GM19372 (cell line): ENCODE results near the gene EPN2.

ENCODE experiments used
- ATAC-seq: cut with Tn5 transposase; IDR thresholded peaks from one replicate; pipeline ENCODE4 v1.9.1; 2021; ENCODE audit warnings: mild to moderate bottlenecking, low read depth, moderate library complexity; ENCODE audit not compliant: unreplicated experiment

EPN2 gene

DNA sequence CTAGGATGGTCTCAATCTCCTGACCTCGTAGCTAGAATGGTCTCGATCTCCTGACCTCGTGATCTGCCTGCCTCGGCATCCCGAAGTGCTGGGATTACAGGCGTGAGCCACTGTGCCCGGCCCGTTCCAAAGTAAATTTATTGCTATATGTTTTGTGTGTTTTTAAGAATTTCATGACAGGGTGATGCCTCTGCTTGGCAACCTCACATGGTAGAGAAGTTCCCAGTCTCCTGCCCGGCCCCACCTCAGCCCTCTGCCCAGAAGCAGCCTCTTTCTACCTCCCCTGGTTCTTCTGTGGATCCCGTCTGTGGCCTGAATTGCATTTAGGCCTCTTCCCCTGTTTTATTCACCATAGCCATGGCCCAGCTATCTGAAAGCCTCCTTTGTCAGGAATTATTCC, 70.4 kb downstream of the EPN2 start:
- ATAC-seq, result no peak

DNA sequence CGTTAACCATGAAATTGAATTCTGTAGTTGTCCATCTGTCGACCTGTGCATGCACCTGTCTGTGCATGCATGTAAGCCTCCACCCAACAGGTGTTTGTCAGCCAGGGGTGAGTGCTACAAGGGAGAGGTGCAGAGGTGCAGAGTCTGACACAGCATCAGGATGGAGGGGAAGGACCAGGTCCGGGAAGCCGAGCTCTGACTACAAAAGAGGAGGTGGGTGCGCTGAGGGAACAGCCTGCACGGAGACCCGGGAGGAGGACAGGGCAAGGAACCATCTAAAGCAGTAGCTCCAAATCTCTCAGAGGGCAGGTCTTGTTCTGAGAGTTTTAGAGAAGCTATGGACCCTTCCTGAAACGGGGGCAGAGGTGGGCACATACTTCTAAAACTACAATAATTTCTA, 71.2 kb downstream of the EPN2 start:
- no peak for ATAC-seq

DNA sequence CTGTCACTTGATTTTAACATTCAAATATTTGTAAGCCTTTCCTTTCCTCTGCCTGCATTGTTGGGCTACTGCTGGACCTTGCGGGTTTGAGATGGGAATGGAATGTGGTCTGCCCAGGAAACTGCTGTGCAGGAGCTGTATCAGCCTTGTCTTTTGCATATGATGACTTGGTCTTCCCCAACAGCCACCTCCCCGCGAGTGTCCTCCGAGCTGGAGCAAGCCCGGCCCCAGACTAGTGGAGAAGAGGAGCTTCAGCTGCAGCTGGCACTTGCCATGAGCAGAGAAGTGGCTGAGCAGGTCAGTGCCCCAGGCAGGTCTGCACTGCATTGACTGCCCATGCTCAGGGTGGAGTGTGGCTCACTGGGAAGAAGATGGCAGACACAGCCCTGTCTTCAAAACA, 72.5 kb downstream of the EPN2 start:
- no peak for ATAC-seq

DNA sequence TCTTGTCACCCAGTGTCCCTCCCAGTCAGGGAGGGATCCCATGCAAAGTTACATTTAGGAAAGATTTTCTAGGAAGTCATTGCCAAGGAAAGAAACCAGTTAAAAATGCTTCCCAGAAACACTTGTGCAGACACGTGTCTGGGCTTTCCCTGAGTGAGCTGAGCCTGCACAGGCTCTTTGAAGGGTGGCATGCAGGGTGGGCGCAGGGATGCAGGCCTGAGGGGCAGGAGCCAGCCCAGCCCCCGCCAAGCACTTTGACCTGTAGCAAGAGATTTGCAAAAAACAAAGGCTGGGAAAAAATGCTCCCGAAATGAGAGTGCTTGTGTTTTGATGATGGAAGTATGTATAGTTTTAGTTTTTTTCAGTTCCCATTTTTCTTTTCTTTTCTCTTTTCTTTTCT, 73.0 kb downstream of the EPN2 start:
- no peak for ATAC-seq

DNA sequence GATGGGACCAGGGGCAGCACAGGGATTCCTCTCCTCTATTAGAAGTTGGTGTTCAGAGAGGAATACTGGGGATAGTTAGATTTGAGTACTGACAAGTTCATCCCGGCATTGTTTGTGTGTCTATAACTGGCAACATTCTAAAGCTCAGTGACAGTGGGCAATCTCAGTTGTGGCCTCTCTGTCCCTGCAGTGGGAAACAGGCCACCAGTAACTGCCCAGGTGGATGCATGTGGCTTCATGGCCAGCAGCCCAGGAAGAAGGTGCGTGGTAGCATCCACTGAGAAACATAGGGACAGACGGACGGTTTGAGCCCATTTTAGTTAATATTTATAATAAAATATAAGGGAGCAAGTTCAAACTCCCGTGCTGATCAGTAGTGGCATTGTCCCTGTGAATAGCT, 73.8 kb downstream of the EPN2 start:
- no peak for ATAC-seq

DNA sequence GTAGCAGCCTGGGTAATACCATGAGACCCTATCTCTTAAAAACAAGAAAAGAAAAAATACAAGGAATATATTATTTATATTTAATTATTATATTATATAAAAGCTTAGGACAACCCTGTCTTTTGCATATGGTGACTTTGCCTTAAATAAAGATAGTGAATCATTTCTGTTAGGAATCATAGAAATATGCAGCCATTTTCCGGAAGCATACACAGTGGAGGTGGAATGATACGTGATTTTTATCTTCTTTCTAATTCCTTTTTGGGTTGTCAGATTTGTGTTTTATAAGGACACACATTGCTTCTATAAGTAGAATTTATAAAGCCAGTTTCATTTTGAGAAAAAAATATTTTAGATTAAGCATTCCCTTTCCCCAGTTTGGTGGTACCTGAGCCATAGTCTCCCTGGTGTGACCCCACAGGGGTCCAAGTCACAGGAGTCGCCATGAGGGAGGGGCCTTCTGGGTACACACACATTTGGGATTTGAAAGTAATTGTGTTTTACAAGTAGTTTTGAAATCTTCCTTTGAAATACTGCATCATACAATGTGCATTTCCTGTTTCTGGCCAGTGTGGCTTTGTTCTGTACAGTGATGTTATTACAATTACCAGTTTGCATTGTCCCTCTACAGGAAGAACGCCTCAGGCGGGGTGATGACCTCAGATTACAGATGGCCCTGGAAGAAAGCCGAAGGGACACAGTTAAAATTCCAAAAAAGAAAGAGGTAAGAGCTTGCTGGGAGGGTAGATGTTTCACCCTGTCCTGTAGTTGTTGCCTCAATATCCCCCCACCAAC, 74.5 kb downstream of the EPN2 start:
- no peak for ATAC-seq

DNA sequence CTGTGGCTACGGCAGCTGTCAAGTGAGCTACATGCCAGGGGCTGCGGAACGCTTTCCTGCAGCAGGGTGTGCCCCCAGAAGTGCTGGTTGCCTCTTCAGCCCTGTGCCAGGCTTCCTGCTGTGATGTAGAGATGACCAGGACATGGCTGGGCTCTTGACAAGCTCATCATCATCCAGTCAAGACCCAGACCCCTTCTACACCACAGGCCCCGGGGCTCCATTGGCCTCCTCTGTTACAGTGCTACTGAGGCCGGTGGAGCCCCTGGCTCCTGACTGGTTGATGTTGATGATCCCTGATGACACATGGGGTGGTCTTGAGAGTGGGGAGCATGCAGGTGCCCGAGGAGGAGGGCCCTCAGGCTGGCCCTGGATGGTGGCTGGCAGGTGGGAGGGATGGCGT, 75.2 kb downstream of the EPN2 start:
- no peak for ATAC-seq

DNA sequence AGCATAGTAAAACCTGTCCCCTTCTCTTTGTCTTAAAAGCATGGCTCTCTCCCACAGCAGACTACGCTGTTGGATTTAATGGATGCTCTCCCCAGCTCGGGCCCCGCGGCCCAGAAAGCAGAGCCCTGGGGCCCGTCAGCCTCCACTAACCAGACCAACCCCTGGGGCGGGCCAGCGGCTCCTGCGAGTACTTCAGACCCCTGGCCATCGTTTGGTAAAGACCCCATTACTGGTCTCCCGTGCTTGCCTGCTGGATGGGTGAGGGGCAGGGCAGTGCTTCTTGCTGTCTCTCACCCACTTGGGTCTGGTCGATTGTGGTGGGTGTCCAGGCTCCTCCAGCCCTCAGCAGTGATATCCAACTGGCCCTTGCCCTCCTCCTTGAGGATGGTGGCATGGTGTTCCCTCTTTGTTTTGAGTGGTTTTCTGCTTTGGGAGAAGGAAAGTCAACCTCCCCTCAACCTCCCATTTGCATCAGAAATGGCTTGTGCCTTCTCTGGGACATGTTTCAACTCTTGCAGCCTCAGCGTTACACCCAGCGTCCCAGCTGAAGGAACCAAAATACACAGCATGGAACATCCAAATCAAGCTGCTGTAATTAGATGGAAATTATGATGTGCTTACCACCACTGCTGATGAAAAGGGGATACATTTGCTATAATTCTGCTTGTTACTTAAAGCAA, 76.0 kb downstream of the EPN2 start:
- no peak for ATAC-seq

DNA sequence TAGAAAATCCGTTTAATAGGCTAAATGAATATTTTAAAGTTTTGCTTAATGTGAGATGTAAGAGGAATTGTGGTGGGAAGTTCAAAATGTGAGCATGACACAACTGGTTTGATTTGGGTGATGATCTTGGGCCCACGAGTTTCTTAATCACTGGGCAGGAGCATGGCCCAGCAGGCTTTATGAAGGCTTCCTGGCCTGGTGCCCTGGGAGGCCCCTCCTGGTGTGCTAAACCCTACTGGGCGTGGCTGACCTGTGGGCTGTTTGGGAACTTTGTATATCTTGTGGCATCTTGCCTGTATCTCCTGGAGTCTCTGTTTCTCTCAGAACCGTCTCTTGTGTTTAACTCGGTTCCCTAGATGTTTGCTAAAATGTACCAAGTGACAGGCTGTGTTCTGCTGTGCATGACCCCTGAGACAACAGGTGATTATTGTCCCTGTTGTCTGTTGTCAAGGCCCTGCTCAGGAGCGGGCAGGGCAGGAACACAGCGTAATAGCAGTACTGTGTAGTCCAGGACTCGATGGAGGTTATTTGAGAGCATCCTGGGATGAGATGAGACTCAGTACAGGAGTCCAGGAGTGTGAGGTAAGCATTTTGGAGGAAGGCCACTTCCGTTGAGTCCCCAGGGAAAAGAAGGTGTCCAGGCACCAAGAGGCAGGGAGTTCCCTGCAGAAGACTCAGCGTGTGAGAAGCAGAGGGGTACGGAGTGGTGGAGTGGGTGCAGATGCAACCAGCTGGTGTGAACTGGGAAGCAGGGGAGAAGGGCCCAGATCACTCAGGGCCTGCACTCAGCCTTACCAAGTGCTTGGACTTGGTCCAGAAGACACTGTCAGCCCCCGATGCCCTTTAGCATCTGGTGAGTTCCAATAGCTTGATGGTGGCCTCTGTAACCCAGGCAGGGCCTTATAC, 76.8 kb downstream of the EPN2 start:
- no peak for ATAC-seq

DNA sequence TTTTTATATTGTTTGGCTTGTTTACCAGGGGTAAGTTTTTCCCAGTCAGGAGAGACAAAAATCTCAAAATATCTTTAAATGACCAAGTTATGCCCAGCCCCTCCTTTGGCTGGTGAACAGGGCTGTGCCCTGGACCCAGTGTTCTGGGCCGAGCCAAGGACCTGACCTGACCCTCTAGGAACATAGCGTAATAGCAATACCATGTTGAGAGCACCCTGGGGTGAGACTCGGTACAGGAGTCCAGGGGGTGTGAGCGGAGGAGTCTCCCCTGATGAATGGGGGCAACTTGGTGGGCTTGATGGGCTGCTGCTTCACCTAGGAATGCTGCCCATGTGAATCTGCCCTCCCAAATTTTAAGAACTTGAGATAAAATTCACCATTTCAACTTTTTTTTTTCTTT, 77.9 kb downstream of the EPN2 start:
- ATAC-seq, result no peak

DNA sequence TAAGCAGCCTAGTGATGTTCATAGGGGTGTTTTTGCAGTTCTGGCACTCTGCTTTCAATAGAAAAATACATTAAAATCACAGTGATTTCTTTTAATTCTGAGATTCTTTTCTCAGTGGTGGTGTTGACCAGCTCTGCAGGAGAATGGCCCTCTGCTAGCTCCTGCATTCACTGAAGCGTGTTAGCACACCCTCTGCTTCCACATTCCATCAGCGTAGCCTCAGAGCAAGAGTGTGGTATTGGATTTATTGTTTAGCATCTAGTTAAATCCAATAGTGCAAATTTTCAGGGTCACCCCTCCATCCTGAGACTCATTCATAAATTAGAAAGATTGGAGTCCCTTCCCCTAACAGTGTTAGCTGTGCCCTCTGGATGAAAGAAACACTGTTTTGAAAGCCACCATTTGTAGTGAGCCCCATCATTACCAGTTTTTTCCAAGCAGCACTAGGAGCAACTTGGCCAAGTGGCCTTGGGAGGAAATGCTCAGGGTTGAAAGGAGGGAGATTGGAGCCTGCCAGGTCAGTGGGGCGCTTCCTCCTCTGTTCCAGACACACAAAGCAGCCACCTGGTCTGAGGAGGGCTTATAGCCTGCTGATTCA, 79.7 kb downstream of the EPN2 start:
- no peak for ATAC-seq

DNA sequence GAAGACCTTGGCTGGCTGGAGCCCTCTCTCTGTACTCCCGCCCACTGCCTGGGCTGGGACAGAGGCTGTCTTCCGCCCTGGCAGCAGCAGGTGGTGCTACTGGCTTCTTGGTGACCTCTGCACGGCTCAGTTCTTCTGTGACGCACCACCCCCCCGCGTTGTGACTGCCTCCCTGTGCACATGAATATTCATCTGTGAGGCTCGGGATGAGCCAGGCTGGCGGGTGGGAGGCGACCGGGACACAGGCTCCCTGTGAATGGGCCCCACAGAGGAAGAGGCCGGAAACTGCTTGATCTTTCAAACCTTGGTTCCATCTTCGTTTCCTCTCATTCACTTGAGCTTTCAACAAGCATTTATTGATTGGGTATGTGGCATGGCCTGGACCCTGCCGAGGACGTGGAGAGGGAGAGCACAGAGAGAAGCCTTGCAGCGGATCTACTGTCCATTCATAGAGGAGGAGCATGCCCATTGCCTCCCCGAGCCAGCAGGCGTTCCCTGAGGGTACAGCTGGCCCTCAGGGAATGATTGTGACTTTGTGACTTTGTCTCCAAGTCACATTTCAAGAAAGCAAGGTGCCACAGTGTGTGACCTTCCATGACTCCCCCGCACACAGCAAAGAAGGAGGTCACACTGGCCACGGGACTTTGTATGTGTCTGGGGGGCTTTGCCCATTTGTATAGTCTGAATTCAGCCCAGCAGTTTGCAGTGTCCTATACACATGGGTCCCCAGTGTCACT, 80.4 kb downstream of the EPN2 start:
- ATAC-seq, result no peak

DNA sequence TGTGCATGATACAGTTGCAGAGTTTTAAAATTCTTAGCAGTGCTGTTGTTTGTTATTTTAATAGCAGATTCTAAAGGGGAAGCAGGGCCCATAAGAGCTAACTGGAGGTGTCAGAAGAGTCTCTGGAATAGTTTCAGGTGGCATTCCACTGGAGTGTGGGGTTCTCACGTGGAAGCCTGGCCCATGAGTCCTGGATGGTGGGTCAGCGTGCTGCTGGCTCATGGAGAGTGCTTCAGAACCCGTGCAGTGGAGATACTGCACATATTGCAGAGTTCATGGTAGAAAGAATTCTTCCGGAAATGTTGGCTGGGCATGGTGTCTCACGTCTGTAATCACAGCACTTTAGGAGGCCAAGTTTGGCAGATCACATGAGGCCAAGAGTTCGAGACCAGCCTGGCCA, 81.4 kb downstream of the EPN2 start:
- no peak for ATAC-seq

DNA sequence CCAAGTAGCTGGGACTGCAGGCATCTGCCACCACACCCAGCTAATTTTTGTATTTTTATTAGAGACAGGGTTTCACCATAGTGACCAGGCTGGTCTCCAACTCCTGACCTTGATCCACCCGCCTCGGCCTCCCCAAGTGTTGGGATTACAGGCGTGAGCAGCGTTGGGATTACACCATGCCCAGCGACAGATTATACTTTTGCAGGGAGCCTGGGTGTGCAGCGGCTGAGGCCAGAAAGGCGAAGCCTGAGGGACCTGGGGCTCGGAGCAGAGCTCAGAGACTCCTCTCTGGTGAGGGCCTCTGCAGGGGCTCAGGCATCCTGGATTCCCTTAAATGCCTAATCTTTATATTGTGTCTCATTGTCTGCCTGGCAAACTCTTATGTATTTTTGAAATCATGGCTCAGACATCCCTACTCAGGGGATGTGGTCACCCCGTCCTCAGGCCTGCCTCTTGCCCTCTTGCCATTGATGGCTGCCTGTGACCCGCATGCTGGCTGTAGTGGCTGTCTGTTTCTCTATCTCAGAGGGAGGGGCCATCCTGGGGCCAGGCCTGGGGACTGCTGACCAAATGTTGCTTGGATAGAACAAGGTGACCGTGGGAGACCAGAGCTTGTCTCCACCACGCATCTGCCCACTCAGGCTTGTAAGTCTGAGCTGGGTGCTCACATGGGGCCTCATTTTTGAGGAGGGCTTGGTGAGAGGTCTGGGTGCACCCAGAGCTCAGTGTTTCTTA, 82.8 kb downstream of the EPN2 start:
- ATAC-seq, result no peak

DNA sequence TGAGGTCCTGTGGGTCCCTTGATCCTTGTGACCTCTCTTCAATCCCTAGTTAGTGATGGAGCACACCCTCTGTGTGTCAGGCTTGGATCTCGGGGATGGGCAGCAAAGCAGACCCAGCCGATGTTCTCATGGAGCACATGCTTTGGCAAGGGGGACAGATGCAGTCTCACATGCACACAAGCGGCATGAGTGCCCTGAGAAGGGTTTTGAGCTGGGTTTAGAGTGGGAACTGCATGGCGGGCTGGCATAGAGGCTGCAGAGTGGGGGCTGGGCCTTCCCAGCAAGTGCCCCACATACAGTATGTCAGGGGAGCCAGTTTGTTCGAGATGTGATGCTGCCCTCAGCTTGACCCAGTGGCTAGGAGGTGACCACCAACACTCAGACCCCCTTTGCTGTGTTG, 83.7 kb downstream of the EPN2 start:
- ATAC-seq, result no peak

DNA sequence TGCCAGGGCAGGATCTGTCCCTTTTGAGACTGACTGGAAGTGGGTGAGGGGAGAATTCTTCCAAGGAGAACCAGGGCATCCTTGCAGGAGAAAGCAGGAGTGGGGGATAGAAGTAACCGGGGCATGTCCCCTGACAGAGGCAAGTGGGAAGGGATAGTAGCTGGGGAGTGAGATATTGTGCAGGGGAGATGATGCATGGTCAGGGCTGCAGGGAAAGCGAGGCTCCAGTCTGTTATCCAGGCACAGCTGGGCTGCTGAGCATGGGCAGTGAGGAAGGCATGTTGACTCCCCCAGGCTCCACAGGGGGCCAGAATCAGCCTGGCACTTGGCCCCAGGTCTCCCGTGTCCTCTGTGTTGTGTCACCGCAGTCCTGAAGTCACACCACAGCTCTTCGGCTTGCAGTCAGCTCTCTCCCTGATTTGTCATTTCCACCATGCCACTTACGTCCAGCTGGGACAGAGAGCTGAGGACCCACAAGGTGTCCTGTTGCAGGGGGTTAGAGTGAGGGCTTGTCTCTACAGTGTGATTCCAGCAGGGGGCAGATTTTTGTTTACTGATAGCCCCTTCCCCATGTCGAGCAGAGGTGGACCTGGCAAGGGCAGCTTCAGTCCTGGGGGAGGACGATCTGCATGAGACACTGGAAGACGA, 84.4 kb downstream of the EPN2 start:
- no peak for ATAC-seq

DNA sequence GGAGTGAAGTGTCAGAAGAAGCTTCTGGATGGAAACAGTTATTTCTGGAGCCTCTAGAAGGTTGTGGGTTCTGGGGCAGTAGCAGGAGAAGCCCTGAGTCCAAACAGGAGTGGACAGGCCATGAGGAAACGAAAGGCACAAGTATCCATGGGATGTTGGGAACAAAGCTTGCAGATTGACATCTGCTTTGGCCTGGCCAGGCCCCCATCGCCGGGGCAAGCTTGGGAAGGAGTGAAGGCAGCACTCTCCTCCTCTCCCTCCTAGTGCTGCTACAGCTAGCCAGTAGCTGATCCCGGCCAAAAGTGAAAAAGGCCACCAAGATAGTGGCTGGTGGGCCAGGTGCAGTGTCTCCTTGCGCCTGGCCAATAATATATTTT, 85.0 kb downstream of the EPN2 start:
- ATAC-seq, result no peak

DNA sequence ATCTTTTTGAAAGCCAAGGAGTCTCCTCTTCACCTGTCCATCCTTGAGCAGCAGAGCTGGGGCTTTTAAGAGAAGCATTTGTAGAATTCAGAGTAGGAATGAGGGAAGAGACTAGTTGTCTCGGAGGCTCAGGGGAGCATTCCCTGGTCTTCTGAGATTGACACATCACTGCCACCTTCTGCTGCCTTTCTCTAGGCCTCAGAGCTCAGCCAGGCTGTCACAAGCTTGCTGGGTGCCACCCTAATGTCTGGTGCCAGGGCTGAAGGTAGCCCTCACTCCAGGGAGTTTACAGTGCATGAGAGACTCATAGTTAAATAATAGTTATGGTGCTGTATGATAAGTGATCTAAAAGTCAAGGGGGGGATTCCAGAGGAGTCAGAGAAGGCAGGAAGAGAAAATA, 85.7 kb downstream of the EPN2 start:
- no peak for ATAC-seq

DNA sequence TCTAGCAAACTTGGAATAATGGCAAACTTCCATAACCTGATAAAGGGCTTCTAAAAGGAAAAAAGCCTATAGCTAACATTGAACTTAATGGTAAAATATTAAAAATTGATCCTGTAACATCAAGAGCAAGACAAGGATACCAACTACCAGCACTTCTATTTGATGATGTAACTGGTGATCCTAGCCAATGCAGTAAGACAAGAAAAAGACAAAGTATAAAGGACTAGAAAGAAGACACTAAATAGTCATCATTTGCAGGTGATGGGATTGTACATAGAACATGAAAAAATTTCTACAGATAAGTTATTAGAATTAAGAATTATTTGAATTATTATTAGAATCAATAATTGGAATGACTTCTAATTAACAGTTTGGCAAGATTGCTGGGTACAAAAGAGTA, 88.4 kb downstream of the EPN2 start:
- no peak for ATAC-seq
